HG03378 (cell line): Measurements from ENCODE around the gene PPP1R37.

Source experiments
- ATAC-seq: cut with Tn5 transposase; IDR thresholded peaks from one replicate; pipeline ENCODE4 v1.9.1; 2021; ENCODE audit warnings: mild to moderate bottlenecking, moderate library complexity; ENCODE audit not compliant: unreplicated experiment

PPP1R37 gene, protein sequence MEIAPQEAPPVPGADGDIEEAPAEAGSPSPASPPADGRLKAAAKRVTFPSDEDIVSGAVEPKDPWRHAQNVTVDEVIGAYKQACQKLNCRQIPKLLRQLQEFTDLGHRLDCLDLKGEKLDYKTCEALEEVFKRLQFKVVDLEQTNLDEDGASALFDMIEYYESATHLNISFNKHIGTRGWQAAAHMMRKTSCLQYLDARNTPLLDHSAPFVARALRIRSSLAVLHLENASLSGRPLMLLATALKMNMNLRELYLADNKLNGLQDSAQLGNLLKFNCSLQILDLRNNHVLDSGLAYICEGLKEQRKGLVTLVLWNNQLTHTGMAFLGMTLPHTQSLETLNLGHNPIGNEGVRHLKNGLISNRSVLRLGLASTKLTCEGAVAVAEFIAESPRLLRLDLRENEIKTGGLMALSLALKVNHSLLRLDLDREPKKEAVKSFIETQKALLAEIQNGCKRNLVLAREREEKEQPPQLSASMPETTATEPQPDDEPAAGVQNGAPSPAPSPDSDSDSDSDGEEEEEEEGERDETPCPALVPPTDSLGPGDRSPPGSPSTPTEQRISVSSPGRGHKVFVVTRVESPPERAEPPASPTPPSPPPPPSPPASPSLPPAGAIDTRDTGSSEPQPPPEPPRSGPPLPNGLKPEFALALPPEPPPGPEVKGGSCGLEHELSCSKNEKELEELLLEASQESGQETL

GRCh38 chr19:45092747-45093678 is at the start of gene PPP1R37:
PPP1R37 (plus strand) TSS chr19:45093179; CDS start chr19:45093326, 147 bp downstream.
- peak; percentile 55 for ATAC-seq

GRCh38 chr19:45045671-45046353 is 47.2 kb upstream of the PPP1R37 start:
- ATAC-seq, result no peak

GRCh38 chr19:45046355-45046754 is 46.6 kb upstream of the PPP1R37 start:
- no peak for ATAC-seq

DNA sequence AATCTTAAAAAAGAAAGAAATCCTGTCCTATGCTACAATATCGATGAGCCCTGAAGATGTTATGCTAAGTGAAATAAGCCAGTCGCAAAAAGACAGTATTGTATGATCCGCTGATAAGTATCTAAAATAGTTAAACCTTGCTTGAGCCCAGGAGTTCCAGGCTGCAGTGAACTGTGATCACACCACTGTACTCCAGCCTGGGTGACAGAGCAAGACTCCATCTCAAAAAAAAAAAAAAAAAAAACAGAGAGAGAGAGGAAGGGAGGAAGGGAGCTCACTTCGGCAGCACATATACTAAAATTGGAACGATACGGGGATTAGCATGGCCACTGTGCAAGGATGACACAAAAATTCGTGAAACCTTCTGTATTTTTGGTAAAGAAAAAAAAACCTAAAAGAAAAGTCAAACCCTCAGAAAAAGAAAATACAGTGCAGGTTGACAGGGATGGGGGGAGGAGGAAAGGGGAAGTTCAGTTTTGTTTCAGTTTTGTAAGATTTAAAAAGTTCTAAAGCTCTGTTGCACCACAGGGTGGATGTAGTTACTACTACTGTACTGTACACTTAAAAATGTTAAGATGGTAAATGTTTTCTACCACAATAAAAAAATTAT is 45.7 kb upstream of the PPP1R37 start:
- peak; percentile 49 for ATAC-seq

- ATAC-seq, result no peak
Measured at GRCh38 chr19:45049073-45049736, 43.8 kb upstream of the PPP1R37 start.

- ATAC-seq, result no peak
Measured at GRCh38 chr19:45050036-45050435, 42.9 kb upstream of the PPP1R37 start.

DNA sequence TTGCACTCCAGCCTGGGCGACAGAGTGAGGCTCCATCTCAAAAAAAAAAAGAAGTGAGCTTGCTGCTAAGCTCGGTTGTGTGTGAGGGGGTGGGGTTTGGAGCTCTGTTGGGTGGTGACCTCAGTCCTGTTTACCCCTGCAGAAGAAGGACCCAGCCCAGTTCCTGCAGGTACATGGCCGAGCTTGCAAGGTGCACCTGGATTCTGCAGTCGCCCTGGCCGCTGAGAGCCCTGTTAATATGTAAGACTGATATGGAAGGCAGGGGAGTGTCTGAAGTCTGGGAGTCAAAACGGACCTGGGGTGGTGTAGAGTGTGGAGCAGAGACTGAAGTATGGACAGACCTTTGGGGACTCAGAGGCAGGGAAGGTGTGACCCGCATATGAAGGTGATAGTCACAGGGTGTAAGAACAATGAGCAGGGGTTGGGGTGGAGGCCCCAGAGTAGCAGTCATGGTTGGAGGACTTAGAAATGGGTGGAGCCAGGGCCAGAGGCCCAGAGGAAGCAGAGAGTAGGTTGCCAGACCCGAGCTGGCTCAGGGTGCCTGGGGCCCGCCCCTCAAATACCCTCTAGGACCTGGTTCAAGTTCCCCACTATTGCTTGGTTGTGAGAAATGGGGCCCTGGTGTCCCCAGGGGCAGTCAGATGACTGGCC is 40.9 kb upstream of the PPP1R37 start:
- ATAC-seq, result no peak

GRCh38 chr19:45056831-45057230 is 36.1 kb upstream of the PPP1R37 start:
- ATAC-seq, result no peak

GRCh38 chr19:45057444-45057843 is 35.5 kb upstream of the PPP1R37 start:
- no peak for ATAC-seq

DNA sequence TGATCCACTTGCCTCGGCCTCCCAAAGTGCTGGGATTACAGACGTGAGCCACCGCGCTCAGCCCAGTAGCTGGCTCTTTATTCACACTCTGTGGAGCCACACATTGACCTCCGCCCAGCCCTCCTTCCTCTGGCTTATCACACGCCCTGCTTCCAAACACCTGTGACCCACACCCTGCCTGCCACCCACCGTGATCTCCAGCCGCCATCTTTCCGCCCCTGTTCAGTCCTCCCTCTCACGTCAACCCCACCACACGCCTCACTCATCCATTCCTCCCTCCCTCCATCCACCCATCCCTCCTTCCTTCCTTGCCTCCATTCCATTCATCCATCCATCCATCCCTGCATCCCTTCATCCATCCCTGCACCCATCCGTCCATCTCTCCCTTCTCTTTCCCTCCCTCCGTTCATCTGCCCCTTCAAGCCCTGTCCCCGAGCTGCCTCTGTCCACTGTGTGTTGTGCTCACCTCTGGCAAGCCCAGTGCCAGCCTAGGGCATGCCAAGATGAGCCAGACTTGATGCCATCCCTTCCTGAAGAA is 34.3 kb upstream of the PPP1R37 start:
- no peak for ATAC-seq

GRCh38 chr19:45059258-45059965 is 33.6 kb upstream of the PPP1R37 start:
- peak; percentile 53 for ATAC-seq

DNA sequence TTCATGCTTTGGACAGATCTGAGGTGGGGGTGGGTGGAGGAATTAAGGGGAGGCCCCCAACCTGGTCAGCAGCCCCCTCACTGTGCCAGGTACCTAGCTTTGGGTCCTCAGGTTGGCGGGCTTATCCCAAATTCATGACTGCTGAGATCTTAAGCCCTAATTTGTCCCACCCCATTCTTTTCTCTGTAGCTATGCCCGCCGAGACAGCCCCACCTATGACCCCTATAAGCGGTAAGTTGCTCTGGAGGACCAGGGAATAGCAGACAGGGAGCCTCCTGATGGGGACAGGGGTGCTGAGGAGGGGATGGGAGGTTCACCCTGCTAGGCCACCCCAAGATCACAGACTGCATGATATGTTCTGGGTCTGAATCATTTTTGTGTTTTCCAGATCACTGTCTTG is 31.0 kb upstream of the PPP1R37 start:
- no peak for ATAC-seq

- no peak for ATAC-seq
Measured at GRCh38 chr19:45063851-45064801, 28.9 kb upstream of the PPP1R37 start.

GRCh38 chr19:45066921-45067661 is 25.9 kb upstream of the PPP1R37 start:
- ATAC-seq, result no peak

GRCh38 chr19:45068041-45068440 is 24.9 kb upstream of the PPP1R37 start:
- no peak for ATAC-seq

DNA sequence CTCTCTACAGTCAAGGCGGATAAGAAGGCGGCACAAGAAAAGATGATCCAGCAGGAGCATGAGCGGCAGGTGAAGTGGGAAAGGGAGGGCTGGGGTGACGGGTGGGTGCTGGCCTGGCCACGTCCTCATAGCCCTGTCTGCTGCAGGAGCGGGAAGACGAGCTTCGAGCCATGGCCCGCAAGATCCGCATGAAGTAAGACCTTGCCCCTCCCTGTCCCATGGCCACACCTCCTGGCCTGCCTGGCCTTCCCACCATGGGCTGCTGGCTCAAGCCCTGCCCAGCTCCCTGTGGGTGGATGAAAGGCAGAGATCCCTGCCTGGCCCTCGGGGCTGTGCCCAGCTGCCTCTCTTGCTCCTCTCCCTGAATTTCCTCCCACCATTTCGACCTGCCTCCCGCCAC is 23.9 kb upstream of the PPP1R37 start:
- ATAC-seq, result no peak
